Measurements from ENCODE around the gene ARID1B. TPM values are rescaled to one million over a fixed set of nuclear protein-coding genes. Genes with fewer than 3 reads are reported as not detected.

The ARID1B gene
- total RNA-seq, 1 experiment from 2014 or later, result 24.2 TPM

DNA sequence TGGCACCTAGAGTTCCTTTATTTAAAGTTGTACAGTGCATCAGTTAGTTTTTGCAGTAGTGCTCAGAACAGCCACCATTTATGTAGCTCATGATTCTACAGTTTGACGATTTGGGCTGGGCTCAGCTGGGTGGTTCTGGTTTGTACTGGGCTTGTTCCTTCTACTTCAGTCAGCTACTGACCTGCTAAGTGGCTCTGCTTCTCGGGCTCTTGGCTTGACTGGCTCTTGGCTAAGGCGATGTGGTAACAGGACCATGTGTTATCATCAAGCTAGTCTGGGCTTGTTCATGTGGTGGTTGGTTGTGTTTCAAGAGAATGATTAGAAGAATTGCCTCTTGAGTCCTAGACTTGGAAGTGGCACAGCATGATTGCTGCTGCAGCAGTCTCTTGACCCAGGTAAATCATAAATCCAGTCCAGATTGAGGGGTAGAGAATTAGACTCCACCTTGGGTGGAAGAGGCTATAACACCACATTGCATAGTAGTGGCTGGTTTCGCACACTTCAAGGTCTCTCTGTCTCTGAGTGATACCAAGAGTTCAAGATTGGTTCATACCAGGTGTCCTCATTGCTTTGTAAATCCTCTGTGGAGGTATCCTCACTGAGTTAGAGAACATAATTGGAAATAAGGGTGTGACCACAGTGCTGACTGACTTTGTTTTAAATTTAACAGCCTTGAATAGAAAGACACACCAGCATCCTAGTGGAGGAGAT lies 253.0 kb downstream of the ARID1B start:
- Histone ChIP-seq H3K27me3 (ENCODE audit: low read length) (no peaks in the 10 kb centered on the region), H4K20me1 (ENCODE audit: low read length) (no peaks in the 10 kb centered on the region), H3K9me3 (ENCODE audit: low read length) (no peaks in the 10 kb centered on the region), H3K4me2 (ENCODE audit: low read length) (no peak overlapping the region), H3K9me2 (replicated peaks; ENCODE audit: low read length) (no peaks in the 10 kb centered on the region), H3K4me1 (ENCODE audit: insufficient read depth, low read length) (peaks cover 31% of the 10 kb centered on the region), H3F3A (ENCODE audit: low read length, unreplicated experiment) (no peaks in the 10 kb centered on the region), H3K27ac (ENCODE audit: low read length) (no peak overlapping the region), H3K9ac (ENCODE audit: low read length) (no peak overlapping the region), H3K36me3 (ENCODE audit: low read depth, low read length) (no peaks in the 10 kb centered on the region), H3K4me3 (ENCODE audit: low read length) (no peak overlapping the region), H3K79me2 (ENCODE audit: low read length) (peaks cover 48% of the 10 kb centered on the region), H2AFZ (ENCODE audit: low read length) (no peak overlapping the region)
- intact Hi-C loops (cut with micrococcal nuclease), result loop anchor here (5.0 kb wide), 1 partner anchor 248 kb away; no protein-coding TSS in a partner anchor
- ChIA-PET CTCF (no interaction called here), POLR2A (ENCODE audit: unreplicated experiment) (no interaction called here)
- TF ChIP-seq EZH2phosphoT487 (IDR thresholded peaks at IDR 0.05; ENCODE audit: borderline replicate concordance, low read length) (no peak), EZH2 (IDR thresholded peaks at IDR 0.05; ENCODE audit: low read length, unreplicated experiment) (no peak)
- TF ChIP-seq, protein P1, sequence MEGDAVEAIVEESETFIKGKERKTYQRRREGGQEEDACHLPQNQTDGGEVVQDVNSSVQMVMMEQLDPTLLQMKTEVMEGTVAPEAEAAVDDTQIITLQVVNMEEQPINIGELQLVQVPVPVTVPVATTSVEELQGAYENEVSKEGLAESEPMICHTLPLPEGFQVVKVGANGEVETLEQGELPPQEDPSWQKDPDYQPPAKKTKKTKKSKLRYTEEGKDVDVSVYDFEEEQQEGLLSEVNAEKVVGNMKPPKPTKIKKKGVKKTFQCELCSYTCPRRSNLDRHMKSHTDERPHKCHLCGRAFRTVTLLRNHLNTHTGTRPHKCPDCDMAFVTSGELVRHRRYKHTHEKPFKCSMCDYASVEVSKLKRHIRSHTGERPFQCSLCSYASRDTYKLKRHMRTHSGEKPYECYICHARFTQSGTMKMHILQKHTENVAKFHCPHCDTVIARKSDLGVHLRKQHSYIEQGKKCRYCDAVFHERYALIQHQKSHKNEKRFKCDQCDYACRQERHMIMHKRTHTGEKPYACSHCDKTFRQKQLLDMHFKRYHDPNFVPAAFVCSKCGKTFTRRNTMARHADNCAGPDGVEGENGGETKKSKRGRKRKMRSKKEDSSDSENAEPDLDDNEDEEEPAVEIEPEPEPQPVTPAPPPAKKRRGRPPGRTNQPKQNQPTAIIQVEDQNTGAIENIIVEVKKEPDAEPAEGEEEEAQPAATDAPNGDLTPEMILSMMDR (conservative IDR thresholded peaks at IDR 0.05; ENCODE audit: low read depth, low read length), result no peak
- BruUV-seq (replicated peaks), result no TSS peak
- ATAC-seq (no peak), DNase-seq (no peak)

DNA sequence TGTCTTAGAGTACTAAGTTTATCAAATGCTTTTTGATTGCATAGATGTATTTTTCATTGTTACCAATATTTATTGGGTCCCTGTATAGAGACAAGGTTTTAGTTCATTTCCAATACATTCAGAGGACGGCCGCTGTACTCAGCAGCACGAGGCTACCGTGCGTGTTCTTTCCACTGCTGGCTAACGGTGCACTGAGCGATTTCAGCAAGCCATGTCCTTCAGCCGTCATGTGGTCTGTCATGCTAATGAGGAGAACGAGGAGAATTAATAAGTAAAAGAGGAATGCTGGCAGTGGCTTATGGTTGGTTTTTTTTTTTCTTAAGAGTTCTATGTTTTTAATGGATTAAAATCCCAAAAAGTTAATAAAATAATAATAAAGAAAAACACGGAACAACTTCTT lies 253.6 kb downstream of the ARID1B start:
- peaks cover 42% of the 10 kb centered on the region for H3K79me2 ChIP-seq (ENCODE audit: low read length)
- intact Hi-C loops (cut with micrococcal nuclease), result loop anchor here (5.0 kb wide), 1 partner anchor 248 kb away; no protein-coding TSS in a partner anchor

More for the DNA sequence above, 253.6 kb downstream of the ARID1B start:
- Histone ChIP-seq H4K20me1 (ENCODE audit: low read length) (no peaks in the 10 kb centered on the region), H3K9ac (ENCODE audit: low read length) (no peak overlapping the region), H3K9me2 (replicated peaks; ENCODE audit: low read length) (no peaks in the 10 kb centered on the region), H3F3A (ENCODE audit: low read length, unreplicated experiment) (no peaks in the 10 kb centered on the region), H3K36me3 (ENCODE audit: low read depth, low read length) (no peaks in the 10 kb centered on the region), H3K4me3 (ENCODE audit: low read length) (no peak overlapping the region), H3K9me3 (ENCODE audit: low read length) (no peaks in the 10 kb centered on the region), H3K27ac (ENCODE audit: low read length) (no peak overlapping the region), H3K27me3 (ENCODE audit: low read length) (no peaks in the 10 kb centered on the region), H2AFZ (ENCODE audit: low read length) (no peak overlapping the region), H3K4me2 (ENCODE audit: low read length) (no peak overlapping the region), H3K4me1 (ENCODE audit: insufficient read depth, low read length) (peaks cover 31% of the 10 kb centered on the region)
- POLR2A ChIA-PET (ENCODE audit: unreplicated experiment), result no interaction called here
- ATAC-seq (no peak), DNase-seq (no peak)
- TF ChIP-seq EZH2 (IDR thresholded peaks at IDR 0.05; ENCODE audit: low read length, unreplicated experiment) (no peak), EZH2phosphoT487 (IDR thresholded peaks at IDR 0.05; ENCODE audit: borderline replicate concordance, low read length) (no peak)
- TF ChIP-seq, protein P1 (conservative IDR thresholded peaks at IDR 0.05; ENCODE audit: low read depth, low read length), result no peak
- CTCF ChIA-PET, result no interaction called here
- BruUV-seq (replicated peaks), result no TSS peak
